SK-N-SH treated with all-trans-retinoic acid at 6 μM for 48 hours (cell line): ENCODE data around the gene CASS4.

Experiments
- ATAC-seq: fragments of 200-7000 bp; cut with Tn5 transposase; 3 replicates; pipeline ENCODE4 v1.9.1; 2020; ENCODE audit warnings: mild to moderate bottlenecking, moderate library complexity
- ARNTL ChIP-seq: fragments of 450-650 bp; formaldehyde crosslinking; IDR thresholded peaks from 2 replicates; pipeline ENCODE4 v1.5.0; 2020; ENCODE audit warnings: low read depth, mild to moderate bottlenecking, moderate library complexity, borderline replicate concordance
- BACH2 ChIP-seq: fragments of 250-450 bp; sonication (Bioruptor Pico); IDR thresholded peaks from 2 replicates; pipeline ENCODE4 v1.9.0; 2021; ENCODE audit warnings: mild to moderate bottlenecking, borderline replicate concordance
- CSDC2 ChIP-seq: fragments of 250-450 bp; sonication (Bioruptor Pico); IDR thresholded peaks from 2 replicates; pipeline ENCODE4 v1.5.0; 2020; ENCODE audit warnings: mild to moderate bottlenecking, moderate library complexity
- CSRNP3 ChIP-seq: fragments of 250-450 bp; sonication (Bioruptor Pico); IDR thresholded peaks from 2 replicates; pipeline ENCODE4 v1.5.1; 2021; ENCODE audit warnings: mild to moderate bottlenecking, moderate library complexity
- ESRRG ChIP-seq: fragments of 250-450 bp; sonication (Bioruptor Pico); IDR thresholded peaks from 2 replicates; pipeline ENCODE4 v1.6.1; 2021; ENCODE audit warnings: mild to moderate bottlenecking
- GLIS3 ChIP-seq: fragments of 250-450 bp; sonication (Bioruptor Pico); IDR thresholded peaks from 2 replicates; pipeline ENCODE4 v1.5.0; 2020; ENCODE audit warnings: mild to moderate bottlenecking, moderate library complexity
- ISL1 ChIP-seq: fragments of 250-450 bp; sonication (Bioruptor Pico); IDR thresholded peaks from 2 replicates; pipeline ENCODE4 v2.1.2; 2022; ENCODE audit warnings: mild to moderate bottlenecking, moderate library complexity
- OSR1 ChIP-seq: fragments of 250-450 bp; sonication (Bioruptor Pico); IDR thresholded peaks from 2 replicates; pipeline ENCODE4 v1.8.0; 2022; ENCODE audit warnings: moderate library complexity, mild to moderate bottlenecking, inconsistent platforms
- PATZ1 ChIP-seq: fragments of 250-450 bp; sonication (Bioruptor Pico); IDR thresholded peaks from 2 replicates; pipeline ENCODE4 v1.8.0; 2020; ENCODE audit warnings: mild to moderate bottlenecking, moderate library complexity, borderline replicate concordance
- POU6F1 ChIP-seq: fragments of 250-450 bp; sonication (Bioruptor Pico); IDR thresholded peaks from 2 replicates; pipeline ENCODE4 v1.8.0; 2021; ENCODE audit warnings: low read depth, mild to moderate bottlenecking, moderate library complexity, borderline replicate concordance
- PPARA ChIP-seq: fragments of 250-450 bp; sonication (Bioruptor Pico); IDR thresholded peaks from 2 replicates; pipeline ENCODE4 v1.5.0; 2020; ENCODE audit warnings: mild to moderate bottlenecking, borderline replicate concordance
- RARB ChIP-seq: fragments of 250-450 bp; sonication (Bioruptor Pico); IDR thresholded peaks from 2 replicates; pipeline ENCODE4 v1.8.0; 2021; ENCODE audit warnings: mild to moderate bottlenecking, moderate library complexity
- SNAI2 ChIP-seq: fragments of 250-450 bp; sonication (Bioruptor Pico); IDR thresholded peaks from 2 replicates; pipeline ENCODE4 v1.5.0; 2020; ENCODE audit warnings: mild to moderate bottlenecking, moderate library complexity
- TOX ChIP-seq: fragments of 250-450 bp; sonication (Bioruptor Pico); IDR thresholded peaks from 2 replicates; pipeline ENCODE4 v1.8.0; 2021; ENCODE audit warnings: mild to moderate bottlenecking, moderate library complexity, borderline replicate concordance
- ZC3H10 ChIP-seq: fragments of 250-450 bp; sonication (Bioruptor Pico); IDR thresholded peaks from 2 replicates; pipeline ENCODE4 v1.5.1; 2021; ENCODE audit warnings: mild to moderate bottlenecking, moderate library complexity
- ZFP3 ChIP-seq: fragments of 250-450 bp; sonication (Bioruptor Pico); IDR thresholded peaks from 2 replicates; pipeline ENCODE4 v1.5.0; 2020; ENCODE audit warnings: mild to moderate bottlenecking, moderate library complexity
- ZFP30 ChIP-seq: fragments of 450-650 bp; formaldehyde crosslinking; IDR thresholded peaks from 2 replicates; pipeline ENCODE4 v1.5.0; 2022; ENCODE audit warnings: mild to moderate bottlenecking, moderate library complexity
- ZNF565 ChIP-seq: fragments of 450-650 bp; formaldehyde crosslinking; conservative IDR thresholded peaks from 2 replicates; pipeline ENCODE4 v1.5.0; 2020; ENCODE audit warnings: low read depth, mild to moderate bottlenecking, moderate library complexity
- ZNF70 ChIP-seq: fragments of 450-650 bp; formaldehyde crosslinking; IDR thresholded peaks from 2 replicates; pipeline ENCODE4 v1.5.0; 2020; ENCODE audit warnings: mild to moderate bottlenecking, moderate library complexity
- ZNF8 ChIP-seq: fragments of 450-650 bp; formaldehyde crosslinking; IDR thresholded peaks from 2 replicates; pipeline ENCODE4 v1.5.0; 2020; ENCODE audit warnings: mild to moderate bottlenecking, moderate library complexity

The CASS4 gene

GRCh38 chr20:56368351-56369134 lies 43.5 kb upstream of the CASS4 start:
- no peak for TF ChIP-seq PATZ1
- no peak for TF ChIP-seq BACH2 (CRISPR knock-in tag)
- no peak for TF ChIP-seq ZC3H10 (CRISPR knock-in tag)
- TF ChIP-seq RARB (CRISPR knock-in tag) = no peak
- no peak for TF ChIP-seq OSR1 (CRISPR knock-in tag)
- TF ChIP-seq, all 23 proteins: peak for 0
- ATAC-seq = no peak

GRCh38 chr20:56369179-56369578 lies 42.9 kb upstream of the CASS4 start:
- TF ChIP-seq BACH2 (CRISPR knock-in tag) (no peak), PPARA (CRISPR knock-in tag) (no peak), ARNTL (CRISPR knock-in tag) (no peak), GLIS3 (no peak)
- no peak for ATAC-seq

- ATAC-seq = no peak
- TF ChIP-seq TOX (CRISPR knock-in tag) (no peak), RARB (CRISPR knock-in tag) (no peak), ARNTL (CRISPR knock-in tag) (no peak), CSDC2 (CRISPR knock-in tag) (no peak), ZFP30 (no peak), OSR1 (CRISPR knock-in tag) (no peak), ZFP3 (no peak), CSRNP3 (CRISPR knock-in tag) (no peak), ZC3H10 (CRISPR knock-in tag) (no peak), ZNF8 (CRISPR knock-in tag) (no peak), ZNF565 (CRISPR knock-in tag) (no peak), ISL1 (CRISPR knock-in tag) (no peak), PPARA (CRISPR knock-in tag) (no peak)
Observed at GRCh38 chr20:56371977-56372376, 40.1 kb upstream of the CASS4 start.

- no peak for ATAC-seq
- TF ChIP-seq CSRNP3 (CRISPR knock-in tag) = no peak
- no peak for TF ChIP-seq ZFP3
- TF ChIP-seq ISL1 (CRISPR knock-in tag) = no peak
- TF ChIP-seq PATZ1 = no peak
- TF ChIP-seq, all 23 proteins: peak for 0
Observed at GRCh38 chr20:56372850-56373249, 39.2 kb upstream of the CASS4 start.

- ATAC-seq = peak; percentile 87
- TF ChIP-seq CSRNP3 (CRISPR knock-in tag) (no peak), ESRRG (CRISPR knock-in tag) (no peak), ZNF565 (CRISPR knock-in tag) (no peak), SNAI2 (CRISPR knock-in tag) (no peak), ARNTL (CRISPR knock-in tag) (no peak), CSDC2 (CRISPR knock-in tag) (no peak), ZFP30 (no peak), PATZ1 (no peak), OSR1 (CRISPR knock-in tag) (no peak), BACH2 (CRISPR knock-in tag) (no peak), GLIS3 (no peak), ZNF8 (CRISPR knock-in tag) (no peak), ZFP3 (no peak), ZC3H10 (CRISPR knock-in tag) (no peak), RARB (CRISPR knock-in tag) (peak; percentile 28; the same call in 1 of the 2 replicates), POU6F1 (no peak), ZNF70 (CRISPR knock-in tag) (no peak)
Observed at GRCh38 chr20:56373942-56374341, 38.1 kb upstream of the CASS4 start.
